Prostate gland (tissue), 2 donors: ENCODE data around the gene TNFRSF1B. TPM values are rescaled to one million over a fixed set of nuclear protein-coding genes. Genes with fewer than 3 reads are reported as not detected.

ENCODE experiments used
- DNase-seq: peaks from one replicate; pipeline ENCODE4 v3.0.0-alpha.2; 2019; ENCODE audit warnings: low spot score
- H3K27ac ChIP-seq, 2 donors: fragments of 200-600 bp; sonication (generic); 2 replicates each; pipeline ENCODE4 v1.5.1; 2017 to 2019
- H3K27me3 ChIP-seq: fragments of 200-600 bp; sonication (generic); replicated peaks from 2 replicates; pipeline ENCODE4 v1.5.1; 2019; ENCODE audit not compliant: insufficient read depth
- H3K36me3 ChIP-seq, 2 donors: fragments of 200-600 bp; sonication (generic); 1 replicate in 1 of 2; 2 replicates in 1 of 2; pipeline versions ENCODE4 v1.5.1 to v1.8.1; 2017 to 2019
- H3K4me1 ChIP-seq: fragments of 200-600 bp; sonication (generic); replicated peaks from 2 replicates; pipeline ENCODE4 v1.5.1; 2019
- H3K4me3 ChIP-seq, 2 donors: fragments of 200-600 bp; sonication (generic); 2 replicates each; pipeline ENCODE4 v1.5.1; 2017 to 2019
- H3K9me3 ChIP-seq: fragments of 200-600 bp; sonication (generic); 2 replicates; pipeline ENCODE4 v1.5.1; 2017
- POLR2A ChIP-seq: fragments of 450-650 bp; IDR thresholded peaks from one replicate; pipeline ENCODE4 v1.6.1; 2016; ENCODE audit warnings: antibody characterized with exemption, mild to moderate bottlenecking
- POLR2AphosphoS5 ChIP-seq: sonication (generic); formaldehyde crosslinking; IDR thresholded peaks from one replicate; pipeline ENCODE4 v1.6.1; 2017; ENCODE audit warnings: antibody characterized with exemption
- WGBS: methylation state at CpG from one replicate; pipeline ENCODE4 v1.1.5; 2018; 5-methylcytosine and 5-hydroxymethylcytosine counted together
- intact Hi-C: fragments of 100-400 bp; cut with DNase I; formaldehyde crosslinking; loops from one replicate; pipeline ENCODE4 v1.14.2; 2022
- total RNA-seq, 2 donors: library from RNA; depleted of rRNA; stranded (reverse); fragments of >200 nt; gene quantifications; one replicate each; pipeline ENCODE4 v1.1.0, GENCODE V29; 2016
- TF ChIP-seq, protein P1 (sequence below), 4 experiments: fragments of 200-600 bp in 2 of 4; fragments of 450-650 bp in 2 of 4; sonication (generic) in 2 of 4; IDR thresholded peaks; 1 replicate in 3 of 4; 2 replicates in 1 of 4; pipeline ENCODE4 v1.5.1; 2016 to 2019; ENCODE audit warnings: antibody characterized with exemption in 4 of 4, mild to moderate bottlenecking in 2 of 4, moderate library complexity in 2 of 4

TNFRSF1B gene
- total RNA-seq, 2 donors from 2014 or later, result 10.9 to 18.4 TPM

DNA sequence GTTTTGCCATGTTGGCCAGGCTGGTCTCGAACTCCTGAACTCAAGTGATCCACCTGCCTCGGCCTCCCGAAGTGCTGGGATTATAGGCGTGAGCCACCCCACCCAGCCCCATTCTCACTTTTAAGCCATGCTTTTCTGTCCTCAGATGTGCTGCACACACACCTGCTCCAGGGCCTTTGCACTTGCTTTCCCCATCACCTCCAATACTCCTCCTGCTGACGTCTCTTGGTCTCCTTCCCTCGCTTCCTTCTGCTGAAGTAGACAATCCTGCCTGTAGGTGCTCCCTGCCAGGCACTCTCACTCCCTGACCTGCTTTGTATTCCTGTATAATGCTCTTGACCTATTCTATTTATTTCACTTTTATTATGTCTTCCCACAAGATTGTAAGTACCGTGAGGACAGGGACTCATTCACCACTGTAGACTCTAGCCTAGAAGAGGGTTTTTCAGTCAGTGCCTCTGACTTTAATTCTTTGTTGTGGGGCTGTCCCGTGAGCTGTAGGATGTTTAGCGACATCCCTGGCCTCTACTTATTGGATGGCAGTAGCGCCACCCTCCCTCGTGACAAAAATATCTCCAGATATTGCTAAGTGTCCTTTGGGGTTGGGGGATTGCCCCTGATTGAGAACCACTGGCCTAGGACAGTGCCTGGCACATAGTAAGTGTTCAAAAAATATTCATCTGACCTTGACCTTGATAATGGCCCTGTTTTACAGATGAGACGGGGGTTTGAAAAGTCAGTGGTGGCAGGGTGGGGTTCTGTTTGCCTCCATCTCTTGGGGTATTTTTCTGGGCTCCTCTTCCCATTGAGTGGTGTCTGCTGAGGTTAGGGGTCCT is 4.6 kb downstream of the TNFRSF1B start:
- Histone ChIP-seq H3K9me3 (no peaks in the 10 kb centered on the region), H3K4me1 (no peaks in the 10 kb centered on the region), H3K4me3 (no peak overlapping the region), H3K27me3 (no peaks in the 10 kb centered on the region), H3K27ac (no peak overlapping the region), H3K36me3 (no peaks in the 10 kb centered on the region)
- TF ChIP-seq, protein P1, sequence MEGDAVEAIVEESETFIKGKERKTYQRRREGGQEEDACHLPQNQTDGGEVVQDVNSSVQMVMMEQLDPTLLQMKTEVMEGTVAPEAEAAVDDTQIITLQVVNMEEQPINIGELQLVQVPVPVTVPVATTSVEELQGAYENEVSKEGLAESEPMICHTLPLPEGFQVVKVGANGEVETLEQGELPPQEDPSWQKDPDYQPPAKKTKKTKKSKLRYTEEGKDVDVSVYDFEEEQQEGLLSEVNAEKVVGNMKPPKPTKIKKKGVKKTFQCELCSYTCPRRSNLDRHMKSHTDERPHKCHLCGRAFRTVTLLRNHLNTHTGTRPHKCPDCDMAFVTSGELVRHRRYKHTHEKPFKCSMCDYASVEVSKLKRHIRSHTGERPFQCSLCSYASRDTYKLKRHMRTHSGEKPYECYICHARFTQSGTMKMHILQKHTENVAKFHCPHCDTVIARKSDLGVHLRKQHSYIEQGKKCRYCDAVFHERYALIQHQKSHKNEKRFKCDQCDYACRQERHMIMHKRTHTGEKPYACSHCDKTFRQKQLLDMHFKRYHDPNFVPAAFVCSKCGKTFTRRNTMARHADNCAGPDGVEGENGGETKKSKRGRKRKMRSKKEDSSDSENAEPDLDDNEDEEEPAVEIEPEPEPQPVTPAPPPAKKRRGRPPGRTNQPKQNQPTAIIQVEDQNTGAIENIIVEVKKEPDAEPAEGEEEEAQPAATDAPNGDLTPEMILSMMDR (IDR thresholded peaks at IDR 0.05), result no peak
- no peak for TF ChIP-seq POLR2A
- TF ChIP-seq POLR2AphosphoS5, result no peak
- no peak for DNase-seq
- intact Hi-C loops, result no loop called here
- 93% methylated on average over 12 of the region's 12 CpGs for WGBS

DNA sequence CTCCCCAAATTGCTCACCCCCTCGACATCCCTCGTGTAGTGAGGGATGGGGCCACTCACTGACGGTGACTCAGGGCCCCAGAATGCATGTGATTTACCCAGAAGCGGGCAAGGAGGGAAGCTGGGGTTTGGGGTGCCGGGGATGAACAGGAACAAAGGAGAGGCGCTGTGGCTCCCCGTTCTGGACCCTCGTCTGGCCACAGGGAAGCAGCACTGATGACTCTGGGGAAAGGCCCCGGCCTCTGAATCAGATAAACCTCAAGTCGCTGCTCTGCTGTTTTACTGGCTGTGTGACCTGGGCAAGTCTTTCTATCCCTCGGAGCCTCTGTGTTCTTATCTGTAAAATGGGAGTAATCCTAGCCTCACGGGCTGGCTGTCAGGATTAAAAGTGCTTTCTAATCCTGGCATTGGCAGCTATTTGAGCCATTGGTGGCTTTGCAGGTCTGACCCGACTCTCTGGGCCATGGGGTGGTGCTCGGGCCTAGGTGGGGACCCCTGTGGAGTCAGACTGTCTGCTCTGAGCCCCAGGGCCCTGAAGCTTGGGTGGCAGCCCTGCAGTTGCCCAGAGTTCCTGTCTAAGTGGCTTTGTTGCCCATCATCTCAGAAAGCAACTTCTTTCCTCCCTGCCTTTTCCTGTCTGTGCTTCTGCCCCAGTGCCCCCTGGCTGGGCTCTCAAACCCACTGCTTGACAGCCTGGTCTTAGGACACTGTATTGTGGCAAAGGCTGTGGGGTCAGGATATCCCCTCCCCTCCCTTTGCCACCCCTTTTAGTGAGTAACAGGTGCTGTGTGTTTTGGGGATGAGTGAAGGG is 5.5 kb downstream of the TNFRSF1B start:
- DNase-seq, result no peak
- Histone ChIP-seq H3K4me3 (no peak overlapping the region), H3K27me3 (no peaks in the 10 kb centered on the region), H3K27ac (peak overlapping the region in 1 of 2 donors; percentile 14), H3K4me1 (no peaks in the 10 kb centered on the region), H3K36me3 (no peaks in the 10 kb centered on the region), H3K9me3 (no peaks in the 10 kb centered on the region)
- WGBS, result 83% methylated on average over 14 of the region's 14 CpGs
- TF ChIP-seq, protein P1 (IDR thresholded peaks at IDR 0.05), result no peak
- TF ChIP-seq POLR2A, result no peak
- no peak for TF ChIP-seq POLR2AphosphoS5
- intact Hi-C loops, result no loop called here

DNA sequence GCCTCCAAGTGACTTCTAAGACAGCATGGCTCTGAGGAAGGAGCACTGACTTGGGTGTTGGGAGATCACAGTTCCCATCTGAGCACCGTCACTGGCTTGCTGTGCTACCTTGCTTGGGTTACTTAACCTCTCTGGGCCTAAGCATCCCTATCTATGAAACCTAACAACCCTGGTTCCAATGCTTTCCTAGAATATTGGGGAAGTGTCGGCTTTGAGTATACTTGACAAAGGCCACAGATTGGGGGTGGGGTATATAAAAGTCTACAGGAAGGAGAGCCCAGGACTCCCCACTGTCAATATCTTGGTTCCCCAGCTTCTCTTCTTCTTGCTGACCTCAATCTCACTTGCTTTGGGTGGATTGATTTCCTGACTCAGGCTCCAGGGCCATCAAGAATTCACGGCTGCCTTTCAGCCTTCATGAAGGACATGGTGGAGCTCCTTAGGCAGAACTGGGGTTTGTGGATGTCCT is 6.3 kb downstream of the TNFRSF1B start:
- no peaks in the 10 kb centered on the region for H3K36me3 ChIP-seq
- TF ChIP-seq POLR2AphosphoS5, result no peak
- no peak for TF ChIP-seq POLR2A
- TF ChIP-seq, protein P1 (IDR thresholded peaks at IDR 0.05), result no peak
- no peak overlapping the region for H3K27ac ChIP-seq
- H3K4me1 ChIP-seq, result no peaks in the 10 kb centered on the region
- H3K9me3 ChIP-seq, result no peaks in the 10 kb centered on the region
- intact Hi-C loops, result no loop called here
- DNase-seq, result no peak
- no peaks in the 10 kb centered on the region for H3K27me3 ChIP-seq
- no peak overlapping the region for H3K4me3 ChIP-seq
- WGBS, result 80% methylated on average over 3 of the region's 3 CpGs

DNA sequence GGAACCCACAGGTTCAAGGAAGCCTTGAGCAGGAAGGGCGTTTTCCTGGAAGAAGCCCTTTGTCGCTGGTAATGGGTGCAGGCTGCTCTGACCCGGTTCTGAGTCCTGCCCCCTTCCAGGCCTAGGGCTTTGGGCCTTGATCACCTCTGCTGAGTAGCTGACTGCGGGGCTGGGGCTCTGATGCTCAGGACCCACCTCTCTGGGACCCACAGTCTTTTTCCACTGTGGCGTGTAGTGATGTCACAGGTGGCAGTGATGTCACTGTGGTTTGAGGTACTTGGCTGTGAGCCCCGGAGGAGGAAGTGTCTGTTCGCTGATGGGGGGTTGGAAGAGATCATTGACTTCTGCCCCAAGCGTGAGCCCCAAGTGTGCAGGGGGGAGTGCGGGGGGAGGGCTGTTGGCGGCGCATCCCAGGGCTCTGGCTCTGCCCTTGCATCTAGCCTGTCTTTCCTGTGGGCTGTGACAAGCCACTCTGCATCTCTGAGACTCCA is 6.9 kb downstream of the TNFRSF1B start:
- WGBS, result 54% methylated on average over 11 of the region's 11 CpGs
- Histone ChIP-seq H3K27me3 (peaks cover 2% of the 10 kb centered on the region), H3K9me3 (no peaks in the 10 kb centered on the region), H3K27ac (no peak overlapping the region), H3K4me3 (no peak overlapping the region), H3K36me3 (no peaks in the 10 kb centered on the region), H3K4me1 (no peaks in the 10 kb centered on the region)
- intact Hi-C loops, result no loop called here
- TF ChIP-seq, protein P1 (IDR thresholded peaks at IDR 0.05), result no peak
- TF ChIP-seq POLR2AphosphoS5, result no peak
- TF ChIP-seq POLR2A, result no peak
- no peak for DNase-seq
